Right lobe of liver (tissue), 4 donors: ENCODE data around the gene GGCX.

Experiments used
- CTCF ChIP-seq, 4 donors: fragments of 200-600 bp in 3 of 4; fragments of 450-650 bp in 1 of 4; IDR thresholded peaks; one replicate each; pipeline versions ENCODE4 v1.5.1 to v1.8.0; 2016 to 2022; ENCODE audit warnings: antibody characterized with exemption in 4 of 4, mild to moderate bottlenecking in 2 of 4
- POLR2A ChIP-seq: fragments of 450-650 bp; IDR thresholded peaks from one replicate; pipeline ENCODE4 v1.6.1; 2017; ENCODE audit warnings: antibody characterized with exemption, mild to moderate bottlenecking
- donor health status: DM: no; HTN: no; CAD: no.
- donor health status: DM: no; HTN: no; CAD: no.
- donor health status: DM: no; HTN: yes; CAD: no.

GRCh38 chr2:85545780-85546240, 15.5 kb downstream of the GGCX start:
- no peak for TF ChIP-seq CTCF (IDR thresholded peaks at IDR 0.05)
- TF ChIP-seq POLR2A: peak; percentile 4
